ENCODE measurements around the gene KLF13.

- TF ChIP-seq CTBP1 (IDR thresholded peaks at IDR 0.05; ENCODE audit: borderline replicate concordance), result no peak
- TF ChIP-seq TARDBP (IDR thresholded peaks at IDR 0.05), result no peak
- TF ChIP-seq PKNOX1 (IDR thresholded peaks at IDR 0.05), result no peak
- TF ChIP-seq FOXA1 (IDR thresholded peaks at IDR 0.05), result no peak
- no peak for TF ChIP-seq FOXM1 (IDR thresholded peaks at IDR 0.05; ENCODE audit: borderline replicate concordance)
- TF ChIP-seq L3MBTL2 (conservative IDR thresholded peaks at IDR 0.05), result no peak
- no peak for TF ChIP-seq SP1 (IDR thresholded peaks at IDR 0.05)
- TF ChIP-seq FOXK2 (IDR thresholded peaks at IDR 0.05), result no peak
- no peak for TF ChIP-seq LEF1 (IDR thresholded peaks at IDR 0.05; ENCODE audit: borderline replicate concordance)
- no peak for TF ChIP-seq BHLHE40 (IDR thresholded peaks at IDR 0.05; ENCODE audit: borderline replicate concordance)
These were observed 12.9 kb downstream of the KLF13 start for GRCh38 chr15:31339558-31339895.
